C4-2B (cell line): ENCODE results near the gene CFAP74.

Experiments used
- H3K27ac ChIP-seq: fragments of 450-650 bp; 2 replicates; pipeline ENCODE4 v1.5.1; 2017
- ZFX ChIP-seq: fragments of 450-650 bp; IDR thresholded peaks from 2 replicates; pipeline ENCODE4 v1.6.1; 2017
- TF ChIP-seq, protein P1 (sequence below): fragments of 450-650 bp; conservative IDR thresholded peaks from 2 replicates; pipeline ENCODE4 v1.5.1; 2017; ENCODE audit warnings: mild to moderate bottlenecking

Gene CFAP74

DNA sequence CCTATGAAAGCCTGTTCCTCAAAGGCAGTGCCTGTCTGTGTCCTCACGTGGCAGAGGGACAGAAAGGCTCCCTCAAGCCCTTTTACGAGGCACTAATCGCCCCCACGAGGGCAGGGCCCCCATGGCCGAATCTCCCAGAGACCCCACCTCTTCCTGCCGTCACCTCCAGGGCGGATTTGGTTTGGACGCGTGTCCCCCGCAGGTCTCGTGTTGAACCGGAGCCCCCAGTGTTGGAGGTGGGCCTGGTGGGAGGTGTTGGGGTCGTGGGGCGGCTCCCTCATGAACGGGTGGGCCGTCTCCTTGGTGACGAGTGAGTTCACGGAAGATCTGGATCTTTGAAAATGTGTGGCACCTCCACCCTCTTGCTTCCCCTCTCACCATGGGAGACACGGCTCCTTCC is 27.6 kb downstream of the CFAP74 start:
- no peak overlapping the region for H3K27ac ChIP-seq
- TF ChIP-seq, protein P1, sequence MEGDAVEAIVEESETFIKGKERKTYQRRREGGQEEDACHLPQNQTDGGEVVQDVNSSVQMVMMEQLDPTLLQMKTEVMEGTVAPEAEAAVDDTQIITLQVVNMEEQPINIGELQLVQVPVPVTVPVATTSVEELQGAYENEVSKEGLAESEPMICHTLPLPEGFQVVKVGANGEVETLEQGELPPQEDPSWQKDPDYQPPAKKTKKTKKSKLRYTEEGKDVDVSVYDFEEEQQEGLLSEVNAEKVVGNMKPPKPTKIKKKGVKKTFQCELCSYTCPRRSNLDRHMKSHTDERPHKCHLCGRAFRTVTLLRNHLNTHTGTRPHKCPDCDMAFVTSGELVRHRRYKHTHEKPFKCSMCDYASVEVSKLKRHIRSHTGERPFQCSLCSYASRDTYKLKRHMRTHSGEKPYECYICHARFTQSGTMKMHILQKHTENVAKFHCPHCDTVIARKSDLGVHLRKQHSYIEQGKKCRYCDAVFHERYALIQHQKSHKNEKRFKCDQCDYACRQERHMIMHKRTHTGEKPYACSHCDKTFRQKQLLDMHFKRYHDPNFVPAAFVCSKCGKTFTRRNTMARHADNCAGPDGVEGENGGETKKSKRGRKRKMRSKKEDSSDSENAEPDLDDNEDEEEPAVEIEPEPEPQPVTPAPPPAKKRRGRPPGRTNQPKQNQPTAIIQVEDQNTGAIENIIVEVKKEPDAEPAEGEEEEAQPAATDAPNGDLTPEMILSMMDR = no peak
- no peak for TF ChIP-seq ZFX

DNA sequence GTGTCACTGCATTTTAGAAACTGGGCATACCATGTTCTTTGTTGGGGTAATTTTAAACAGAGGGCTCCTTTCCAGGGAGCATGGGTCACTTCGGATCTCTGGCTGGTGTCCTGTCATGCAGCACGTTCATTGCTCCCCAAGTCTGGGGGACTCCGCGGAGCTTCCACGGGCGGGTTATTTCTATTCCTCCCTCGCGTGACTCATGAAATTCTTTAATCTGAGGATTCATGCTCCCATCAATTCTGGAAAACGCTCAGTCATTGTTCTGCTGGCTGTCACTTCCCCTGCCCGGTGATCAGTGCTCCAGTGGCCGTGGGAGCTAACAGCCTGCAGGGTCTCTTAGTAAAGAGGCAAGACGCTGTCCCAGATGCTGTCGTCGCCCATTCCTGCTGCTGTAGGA is 28.1 kb downstream of the CFAP74 start:
- no peak overlapping the region for H3K27ac ChIP-seq
- TF ChIP-seq ZFX = no peak
- TF ChIP-seq, protein P1 = no peak

DNA sequence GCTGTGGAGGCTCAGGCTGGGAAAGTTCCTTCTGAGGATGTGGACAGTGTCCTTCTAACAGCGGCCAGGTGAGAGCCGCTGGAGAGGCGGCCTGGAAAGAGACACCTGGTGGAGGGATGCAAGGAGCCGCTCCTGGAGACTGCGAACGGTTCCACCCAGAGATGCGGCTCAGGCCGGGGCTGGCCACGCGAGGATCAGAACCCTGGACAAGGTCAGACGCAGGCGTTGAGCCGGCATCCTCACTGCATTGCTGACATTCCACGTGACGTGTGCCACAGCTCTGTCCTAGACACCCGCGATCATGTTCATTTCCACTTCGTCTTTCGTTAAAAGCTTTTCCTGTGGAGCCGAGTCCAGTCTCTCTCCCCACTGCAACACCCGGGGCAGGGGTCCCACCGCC is 28.8 kb downstream of the CFAP74 start:
- no peak overlapping the region for H3K27ac ChIP-seq
- TF ChIP-seq, protein P1 = no peak
- no peak for TF ChIP-seq ZFX

DNA sequence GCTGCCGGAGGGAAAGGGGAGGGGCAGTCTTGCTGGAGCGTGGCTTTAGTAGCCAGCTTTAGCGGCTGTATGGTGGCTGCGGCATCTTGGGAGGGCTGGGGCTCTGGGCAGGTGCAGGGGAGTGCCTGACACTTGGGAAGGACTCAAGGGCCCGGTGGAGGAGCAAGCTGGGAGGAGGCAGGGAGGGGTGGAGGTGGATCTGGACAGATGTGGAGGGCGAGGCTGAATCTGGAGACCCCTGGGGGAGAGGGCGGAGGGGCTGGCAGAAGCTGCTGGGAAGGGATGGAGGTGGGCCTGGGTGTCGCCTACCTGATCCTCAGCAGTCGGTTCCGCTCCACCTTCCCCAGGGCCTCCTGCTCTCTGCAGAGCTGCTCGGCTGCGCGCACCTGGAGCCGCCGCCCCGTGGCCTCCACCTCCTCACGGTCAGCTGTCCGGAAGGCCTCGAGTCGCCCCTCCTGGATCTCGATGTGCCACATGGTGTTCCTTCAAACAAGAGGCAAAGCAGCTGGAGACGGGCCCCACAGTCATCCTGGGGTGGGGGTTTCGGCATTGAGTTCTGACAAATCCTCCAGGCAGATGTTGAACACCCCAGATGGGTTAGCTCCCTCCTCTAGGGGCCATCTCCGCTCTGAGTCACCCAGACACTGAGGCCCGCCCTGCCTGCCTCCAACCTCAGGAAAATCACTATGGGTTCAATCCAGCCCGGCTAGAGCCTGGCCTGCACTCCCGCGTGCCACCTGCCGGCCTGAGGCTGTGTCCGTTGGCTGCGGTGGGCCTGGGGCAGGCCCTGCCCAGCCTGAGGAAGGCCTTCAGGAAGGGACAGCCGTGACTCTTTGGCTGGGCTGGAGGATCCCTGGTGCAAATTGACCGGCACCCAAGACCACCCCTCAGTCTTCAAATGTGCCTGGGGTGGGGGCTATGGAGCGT is 29.6 kb downstream of the CFAP74 start:
- no peak for TF ChIP-seq ZFX
- TF ChIP-seq, protein P1 = no peak
- no peak overlapping the region for H3K27ac ChIP-seq

DNA sequence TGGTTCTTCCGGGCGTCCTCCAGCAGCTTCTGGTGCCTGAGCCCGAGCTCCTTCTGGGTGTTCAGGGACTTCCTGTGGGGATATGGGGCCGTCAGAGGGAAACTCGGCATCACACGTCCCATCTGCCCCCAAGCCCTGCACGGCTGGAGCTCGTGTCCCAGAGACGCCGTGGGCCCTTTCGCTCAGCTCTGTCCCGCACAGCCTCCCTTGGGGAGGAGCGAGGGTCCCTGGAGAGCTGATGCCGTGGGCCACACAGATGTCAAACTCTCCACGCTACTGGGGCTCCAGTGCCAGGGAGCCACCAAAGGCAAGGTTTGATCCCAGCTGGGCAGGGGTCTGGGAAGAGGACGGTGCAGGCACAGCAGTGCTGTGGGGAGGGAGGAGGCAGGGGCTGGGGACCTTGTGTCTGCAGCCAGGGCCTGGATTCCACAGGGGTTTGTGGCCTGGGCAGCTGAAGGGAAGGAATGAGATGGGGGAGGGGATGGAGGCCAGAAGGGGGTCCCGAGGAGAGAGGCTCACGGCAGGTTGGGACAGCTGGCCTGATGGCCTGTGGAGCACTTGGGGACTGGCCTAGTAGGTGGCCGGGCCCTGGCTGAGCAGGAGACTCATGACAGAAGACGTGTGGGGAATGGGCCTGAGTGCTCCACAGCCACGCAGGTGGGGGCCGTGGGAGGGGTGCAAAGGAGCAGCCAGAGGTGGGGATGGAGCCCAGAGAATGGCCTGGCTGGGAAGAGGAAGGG is 30.4 kb downstream of the CFAP74 start:
- no peak for TF ChIP-seq ZFX
- TF ChIP-seq, protein P1 = no peak
- H3K27ac ChIP-seq = no peak overlapping the region

DNA sequence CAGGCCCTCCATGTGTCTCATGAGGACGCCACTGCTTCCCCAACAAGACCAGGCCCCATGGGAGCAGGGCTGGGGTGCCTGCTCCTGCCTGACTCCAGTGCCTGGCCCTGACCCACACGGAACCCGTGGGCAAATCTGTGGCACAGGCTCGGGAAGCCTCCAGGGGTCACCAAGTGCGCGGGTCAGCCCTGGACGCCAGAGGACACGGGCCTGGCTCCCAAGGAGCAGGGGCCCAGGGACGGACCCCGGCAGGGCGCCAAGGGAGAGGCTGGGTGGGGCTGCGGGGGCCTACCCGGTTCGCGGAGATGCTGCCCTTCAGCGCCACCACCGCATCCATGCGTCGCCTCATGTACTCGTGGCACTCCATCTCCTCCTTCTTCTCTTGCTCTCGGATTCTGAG is 31.9 kb downstream of the CFAP74 start:
- H3K27ac ChIP-seq = no peak overlapping the region
- TF ChIP-seq ZFX = no peak
- TF ChIP-seq, protein P1 = no peak

DNA sequence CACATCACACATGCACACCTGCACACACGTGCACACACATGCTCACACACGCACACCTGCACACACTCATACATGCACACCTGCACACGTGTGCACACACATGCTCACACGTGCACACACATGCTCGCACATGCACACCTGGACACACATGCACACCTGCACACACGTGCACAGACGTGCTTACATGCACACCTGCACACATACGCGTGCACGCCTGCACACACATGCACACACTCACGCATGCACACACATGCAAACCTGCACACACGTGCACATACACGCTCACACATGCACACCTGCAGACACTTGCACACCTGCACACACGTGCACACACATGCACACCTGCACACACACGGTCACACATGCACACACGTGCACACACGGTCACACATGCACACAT is 32.6 kb downstream of the CFAP74 start:
- TF ChIP-seq, protein P1 = no peak
- TF ChIP-seq ZFX = no peak
- no peak overlapping the region for H3K27ac ChIP-seq
